ENCODE data around the gene TMEM132E.

The TMEM132E gene

GRCh38 chr17:34682305-34682704 lies 102.9 kb downstream of the TMEM132E start:
- no peak for TF ChIP-seq EZH2 (IDR thresholded peaks at IDR 0.05; ENCODE audit: borderline replicate concordance, low read length)
- TF ChIP-seq, protein P1, sequence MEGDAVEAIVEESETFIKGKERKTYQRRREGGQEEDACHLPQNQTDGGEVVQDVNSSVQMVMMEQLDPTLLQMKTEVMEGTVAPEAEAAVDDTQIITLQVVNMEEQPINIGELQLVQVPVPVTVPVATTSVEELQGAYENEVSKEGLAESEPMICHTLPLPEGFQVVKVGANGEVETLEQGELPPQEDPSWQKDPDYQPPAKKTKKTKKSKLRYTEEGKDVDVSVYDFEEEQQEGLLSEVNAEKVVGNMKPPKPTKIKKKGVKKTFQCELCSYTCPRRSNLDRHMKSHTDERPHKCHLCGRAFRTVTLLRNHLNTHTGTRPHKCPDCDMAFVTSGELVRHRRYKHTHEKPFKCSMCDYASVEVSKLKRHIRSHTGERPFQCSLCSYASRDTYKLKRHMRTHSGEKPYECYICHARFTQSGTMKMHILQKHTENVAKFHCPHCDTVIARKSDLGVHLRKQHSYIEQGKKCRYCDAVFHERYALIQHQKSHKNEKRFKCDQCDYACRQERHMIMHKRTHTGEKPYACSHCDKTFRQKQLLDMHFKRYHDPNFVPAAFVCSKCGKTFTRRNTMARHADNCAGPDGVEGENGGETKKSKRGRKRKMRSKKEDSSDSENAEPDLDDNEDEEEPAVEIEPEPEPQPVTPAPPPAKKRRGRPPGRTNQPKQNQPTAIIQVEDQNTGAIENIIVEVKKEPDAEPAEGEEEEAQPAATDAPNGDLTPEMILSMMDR (IDR thresholded peaks at IDR 0.05; ENCODE audit: low read length), result no peak
- Histone ChIP-seq H3K79me2 (ENCODE audit: insufficient read depth, low read length) (no peaks in the 10 kb centered on the region), H3K4me1 (ENCODE audit: insufficient read depth, low read length, severe bottlenecking) (no peaks in the 10 kb centered on the region), H3K36me3 (ENCODE audit: insufficient read depth, low read length) (no peaks in the 10 kb centered on the region), H3K27ac (ENCODE audit: low read depth, low read length, poor library complexity, severe bottlenecking) (no peak overlapping the region), H3K27me3 (ENCODE audit: insufficient read depth, low read length) (no peaks in the 10 kb centered on the region), H3K4me3 (ENCODE audit: low read depth, low read length, poor library complexity, severe bottlenecking) (no peak overlapping the region), H3F3A (ENCODE audit: insufficient read depth, low read length) (no peaks in the 10 kb centered on the region), H3K9me3 (ENCODE audit: low read length) (no peaks in the 10 kb centered on the region), H3K4me2 (ENCODE audit: low read length) (no peak overlapping the region), H2AFZ (ENCODE audit: low read length) (no peak overlapping the region), H4K20me1 (ENCODE audit: insufficient read depth, low read length) (no peaks in the 10 kb centered on the region), H3K9ac (ENCODE audit: low read length) (no peak overlapping the region), H3K9me2 (ENCODE audit: low read depth, low read length) (no peaks in the 10 kb centered on the region)

DNA sequence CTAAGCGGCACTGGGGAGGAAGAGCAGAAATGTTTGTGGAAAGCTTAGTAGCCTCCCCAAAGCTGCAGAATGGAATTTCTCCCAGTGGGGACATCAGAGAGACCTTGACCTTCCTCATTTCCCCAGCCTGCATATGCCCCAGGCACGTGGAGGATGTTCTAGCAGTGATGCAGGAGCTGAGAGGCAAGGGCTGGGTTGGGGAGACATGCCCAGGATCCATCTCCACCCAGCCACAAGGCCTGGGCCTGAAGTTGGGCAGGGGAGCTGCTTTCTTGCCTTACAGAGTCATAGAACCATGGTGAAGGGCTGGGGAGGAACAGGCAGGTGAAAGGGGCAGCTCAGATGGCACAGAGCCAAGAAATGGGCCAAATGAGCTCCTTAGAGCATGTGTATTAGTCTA lies 104.0 kb downstream of the TMEM132E start:
- no peak overlapping the region for H3K4me3 ChIP-seq (ENCODE audit: low read depth, low read length, poor library complexity, severe bottlenecking)
- no peaks in the 10 kb centered on the region for H4K20me1 ChIP-seq (ENCODE audit: insufficient read depth, low read length)
- no peaks in the 10 kb centered on the region for H3K27me3 ChIP-seq (ENCODE audit: insufficient read depth, low read length)
- no peak overlapping the region for H3K27ac ChIP-seq (ENCODE audit: low read depth, low read length, poor library complexity, severe bottlenecking)
- H2AFZ ChIP-seq (ENCODE audit: low read length), result no peak overlapping the region
- H3K9me2 ChIP-seq (ENCODE audit: low read depth, low read length), result no peaks in the 10 kb centered on the region
- no peaks in the 10 kb centered on the region for H3K79me2 ChIP-seq (ENCODE audit: insufficient read depth, low read length)
- H3K4me2 ChIP-seq (ENCODE audit: low read length), result no peak overlapping the region
- no peak overlapping the region for H3K9ac ChIP-seq (ENCODE audit: low read length)
- H3K36me3 ChIP-seq (ENCODE audit: insufficient read depth, low read length), result no peaks in the 10 kb centered on the region
- no peaks in the 10 kb centered on the region for H3K9me3 ChIP-seq (ENCODE audit: low read length)
- no peaks in the 10 kb centered on the region for H3F3A ChIP-seq (ENCODE audit: insufficient read depth, low read length)
- no peaks in the 10 kb centered on the region for H3K4me1 ChIP-seq (ENCODE audit: insufficient read depth, low read length, severe bottlenecking)
- no peak for TF ChIP-seq EZH2 (IDR thresholded peaks at IDR 0.05; ENCODE audit: borderline replicate concordance, low read length)
- TF ChIP-seq, protein P1 (IDR thresholded peaks at IDR 0.05; ENCODE audit: low read length), result no peak
